ENCODE measurements around the gene TNFRSF13B. TPM values are rescaled to one million over a fixed set of nuclear protein-coding genes. Genes with fewer than 3 reads are reported as not detected.
"Not testable (repeated sequence)": the region's sequence is repeated elsewhere in the genome, so short reads cannot be mapped to it uniquely, and the experiment has no call there.

Gene TNFRSF13B
- total RNA-seq, 4 donors from 2014 or later: 0.66 TPM; not detected in 3

- intact Hi-C loops (cut with DNase I): no loop called here
- Histone ChIP-seq H3K36me3 (no peaks in the 10 kb centered on the region), H3K27me3 (peaks cover 0 to 15% (median 0%) of the 10 kb centered on the region in 4 donors), H3K4me1 (no peaks in the 10 kb centered on the region), H3K4me3 (no peak overlapping the region), H3K27ac (replicated peaks in 1 of 4) (no peak overlapping the region), H3K9me3 (no peaks in the 10 kb centered on the region)
- TF ChIP-seq POLR2AphosphoS5 (IDR thresholded peaks at IDR 0.05) (no peak), POLR2A (IDR thresholded peaks at IDR 0.05; ENCODE audit: low read depth) (no peak), EP300 (IDR thresholded peaks at IDR 0.05) (no peak), CTCF (IDR thresholded peaks at IDR 0.05) (no peak)
- 44% methylated on average over 2 of the region's 2 CpGs for WGBS
- no peak for DNase-seq (ENCODE audit: extremely low spot score)
These were observed 66.2 kb downstream of the TNFRSF13B start for GRCh38 chr17:16905593-16906191.

GRCh38 chr17:16903070-16903469 is 68.8 kb downstream of the TNFRSF13B start:
- DNase-seq (ENCODE audit: extremely low spot score); intact Hi-C loops (cut with DNase I); H3K4me1 ChIP-seq; H3K9me3 ChIP-seq; H3K27ac ChIP-seq (replicated peaks in 1 of 4); H3K4me3 ChIP-seq; H3K27me3 ChIP-seq; H3K36me3 ChIP-seq: not testable (repeated sequence)
- WGBS: 83% methylated on average over 3 of the region's 3 CpGs

GRCh38 chr17:16900288-16900882 is 71.5 kb downstream of the TNFRSF13B start:
- H3K27ac ChIP-seq (replicated peaks in 1 of 4): no peak overlapping the region
- H3K36me3 ChIP-seq: no peaks in the 10 kb centered on the region
- peak; percentile 78 for DNase-seq (ENCODE audit: extremely low spot score)
- peaks cover 0 to 6% (median 0%) of the 10 kb centered on the region in 4 donors for H3K27me3 ChIP-seq
- no peak overlapping the region for H3K4me3 ChIP-seq
- no peak for TF ChIP-seq EP300 (IDR thresholded peaks at IDR 0.05)
- TF ChIP-seq POLR2A (IDR thresholded peaks at IDR 0.05; ENCODE audit: low read depth): no peak
- no peak for TF ChIP-seq POLR2AphosphoS5 (IDR thresholded peaks at IDR 0.05)
- no peak for TF ChIP-seq CTCF (IDR thresholded peaks at IDR 0.05)
- 79% methylated on average over 2 of the region's 2 CpGs for WGBS
- no peaks in the 10 kb centered on the region for H3K4me1 ChIP-seq
- H3K9me3 ChIP-seq: no peaks in the 10 kb centered on the region
- intact Hi-C loops (cut with DNase I): no loop called here

- intact Hi-C loops (cut with DNase I); DNase-seq (ENCODE audit: extremely low spot score): not testable (repeated sequence)
These were observed 74.6 kb downstream of the TNFRSF13B start for GRCh38 chr17:16897211-16897896.

GRCh38 chr17:16896235-16896634 is 75.7 kb downstream of the TNFRSF13B start:
- intact Hi-C loops (cut with DNase I); H3K27ac ChIP-seq (replicated peaks in 1 of 4); H3K36me3 ChIP-seq; H3K9me3 ChIP-seq; H3K27me3 ChIP-seq; H3K4me1 ChIP-seq; H3K4me3 ChIP-seq: not testable (repeated sequence)
- peak; percentile 84 for DNase-seq (ENCODE audit: extremely low spot score)
- WGBS: 92% methylated on average over 8 of the region's 8 CpGs

More at GRCh38 chr17:16897211-16897896, 74.6 kb downstream of the TNFRSF13B start:
- H3K27me3 ChIP-seq; H3K4me1 ChIP-seq; H3K27ac ChIP-seq (replicated peaks in 1 of 4); H3K36me3 ChIP-seq; H3K9me3 ChIP-seq; H3K4me3 ChIP-seq: not testable (repeated sequence)
- WGBS: 72% methylated on average over 8 of the region's 10 CpGs

- WGBS: 90% methylated on average over 18 of the region's 19 CpGs
- intact Hi-C loops (cut with DNase I); H3K4me3 ChIP-seq; H3K27ac ChIP-seq (replicated peaks in 1 of 4); H3K27me3 ChIP-seq; H3K9me3 ChIP-seq; DNase-seq (ENCODE audit: extremely low spot score); H3K36me3 ChIP-seq; H3K4me1 ChIP-seq: not testable (repeated sequence)
These were observed 78.4 kb downstream of the TNFRSF13B start for GRCh38 chr17:16893527-16893926.

GRCh38 chr17:16892876-16893454 is 79.0 kb downstream of the TNFRSF13B start:
- H3K27ac ChIP-seq (replicated peaks in 1 of 4); H3K27me3 ChIP-seq; H3K36me3 ChIP-seq; H3K4me1 ChIP-seq; H3K4me3 ChIP-seq; intact Hi-C loops (cut with DNase I); DNase-seq (ENCODE audit: extremely low spot score); H3K9me3 ChIP-seq: not testable (repeated sequence)
- 86% methylated on average over 13 of the region's 20 CpGs for WGBS

All from esophagus muscularis mucosa (tissue), 4 donors.